Erythroblast (primary cell): ENCODE data around the gene TRAPPC12.

Source experiments
- GATA1 ChIP-seq: IDR thresholded peaks from 2 replicates; pipeline ENCODE4 v1.6.1; 2011; ENCODE audit warnings: low read depth, mild to moderate bottlenecking, control low read depth, low read length, moderate library complexity
- POLR2A ChIP-seq: IDR thresholded peaks from 2 replicates; pipeline ENCODE4 v1.6.1; 2011; ENCODE audit warnings: mild to moderate bottlenecking, low read length

DNA sequence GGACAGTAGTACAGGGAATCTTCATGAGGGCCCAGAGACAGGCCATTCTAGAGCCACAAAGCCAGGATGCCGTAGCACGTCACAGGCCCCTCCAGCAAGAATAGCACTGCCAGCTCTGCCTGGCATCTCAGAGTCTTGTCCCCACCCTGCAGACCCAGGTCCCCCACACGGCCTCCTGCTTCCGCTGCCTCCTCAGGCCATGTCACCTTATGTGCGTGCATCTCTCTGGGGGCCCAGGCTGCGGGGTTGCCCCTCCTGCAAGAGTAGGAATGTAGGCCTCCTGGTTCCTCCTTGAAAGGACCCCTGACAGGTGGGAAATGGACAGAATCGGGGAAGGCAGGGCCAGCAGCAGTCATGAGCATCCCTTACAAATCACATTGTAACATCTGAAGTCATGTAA is 90.0 kb downstream of the TRAPPC12 start:
- TF ChIP-seq POLR2A (no peak), GATA1 (no peak)
